HepG2 (cell line): ENCODE data around the gene DDRGK1. TPM values are rescaled to one million over a fixed set of nuclear protein-coding genes. Genes with fewer than 3 reads are reported as not detected.

Experiments
- ADNP ChIP-seq: sonication (generic); formaldehyde crosslinking; IDR thresholded peaks from 2 replicates; pipeline ENCODE4 v1.4.0; 2020; ENCODE audit warnings: missing genetic modification reagents
- ARNT2 ChIP-seq: sonication (generic); formaldehyde crosslinking; IDR thresholded peaks from 2 replicates; pipeline ENCODE4 v1.8.0; 2022; ENCODE audit warnings: mild to moderate bottlenecking, low read depth, missing genetic modification reagents, moderate library complexity
- ATAD3A ChIP-seq: sonication (generic); formaldehyde crosslinking; IDR thresholded peaks from 2 replicates; pipeline ENCODE4 v1.4.0; 2020; ENCODE audit warnings: missing genetic modification reagents
- BCL6 ChIP-seq: IDR thresholded peaks from 2 replicates; pipeline ENCODE4 v1.6.1; 2016; ENCODE audit warnings: missing genetic modification reagents, missing compliant biosample characterization
- CEBPG ChIP-seq: IDR thresholded peaks from 2 replicates; pipeline ENCODE4 v1.6.1; 2016
- DZIP1 ChIP-seq: sonication (generic); formaldehyde crosslinking; IDR thresholded peaks from 2 replicates; pipeline ENCODE4 v1.5.0; 2020; ENCODE audit warnings: mild to moderate bottlenecking, missing genetic modification reagents
- HCFC1 ChIP-seq: fragments of 150-350 bp; IDR thresholded peaks from 2 replicates; pipeline ENCODE4 v1.6.1; 2014; ENCODE audit warnings: low read depth, low read length
- IKZF1 ChIP-seq: fragments of 450-650 bp; IDR thresholded peaks from 2 replicates; pipeline ENCODE4 v1.7.1; 2016
- KLF15 ChIP-seq: sonication (generic); formaldehyde crosslinking; IDR thresholded peaks from 2 replicates; pipeline ENCODE4 v1.8.1; 2023; ENCODE audit warnings: borderline replicate concordance, mild to moderate bottlenecking, inconsistent platforms, missing genetic modification reagents, mixed read lengths
- MXD1 ChIP-seq: sonication (generic); formaldehyde crosslinking; IDR thresholded peaks from 2 replicates; pipeline ENCODE4 v1.4.0; 2020; ENCODE audit warnings: mild to moderate bottlenecking, missing genetic modification reagents
- SATB2 ChIP-seq: sonication (generic); formaldehyde crosslinking; IDR thresholded peaks from 2 replicates; pipeline ENCODE4 v1.5.0; 2020; ENCODE audit warnings: missing genetic modification reagents
- ZBTB20 ChIP-seq: sonication (generic); formaldehyde crosslinking; IDR thresholded peaks from 2 replicates; pipeline ENCODE4 v1.8.1; 2023; ENCODE audit warnings: missing genetic modification reagents, low read depth, mild to moderate bottlenecking, borderline replicate concordance
- ZMAT3 ChIP-seq: sonication (generic); formaldehyde crosslinking; conservative IDR thresholded peaks from 2 replicates; pipeline ENCODE4 v1.7.0; 2021; ENCODE audit warnings: missing genetic modification reagents
- ZNF10 ChIP-seq: sonication (generic); formaldehyde crosslinking; IDR thresholded peaks from 2 replicates; pipeline ENCODE4 v1.4.0; 2020; ENCODE audit warnings: mild to moderate bottlenecking, low read depth, missing genetic modification reagents, borderline replicate concordance
- ZNF24 ChIP-seq: fragments of 450-650 bp; IDR thresholded peaks from 2 replicates; pipeline ENCODE4 v1.6.1; 2017; ENCODE audit warnings: antibody characterized with exemption, mild to moderate bottlenecking
- ZNF430 ChIP-seq: sonication (generic); formaldehyde crosslinking; IDR thresholded peaks from 2 replicates; pipeline ENCODE4 v1.9.0; 2021; ENCODE audit warnings: mild to moderate bottlenecking, missing genetic modification reagents
- ZNF510 ChIP-seq: sonication (generic); formaldehyde crosslinking; IDR thresholded peaks from 2 replicates; pipeline ENCODE4 v1.4.0; 2020; ENCODE audit warnings: low read depth, mild to moderate bottlenecking, missing genetic modification reagents
- ZNF713 ChIP-seq: sonication (generic); formaldehyde crosslinking; IDR thresholded peaks from 2 replicates; pipeline ENCODE4 v1.4.0; 2020; ENCODE audit warnings: mild to moderate bottlenecking, missing genetic modification reagents
- polyA plus RNA-seq, 8 experiments: library from polyadenylated mRNA; depleted of rRNA in 3 of 8; stranded (reverse) in 7 of 8; unstranded in 1 of 8; fragments of >200 nt; fragmentation: Illumina TruSeq in 4 of 8; extraction: Trizol in 4 of 8; gene quantifications; 2 replicates each; pipeline versions ENCODE4 v1.2.1 to v1.2.3, GENCODE V29; 2011 to 2016; ENCODE audit warnings: low read depth in 4 of 8, missing spikeins in 1 of 8, mixed read lengths in 1 of 8; ENCODE audit not compliant: insufficient read depth in 1 of 8
- total RNA-seq, 5 experiments: library from RNA; depleted of rRNA; stranded (reverse); fragments of >200 nt; fragmentation: Illumina TruSeq; extraction: Trizol; gene quantifications; 2 replicates each; pipeline ENCODE4 v1.2.3, GENCODE V29; 2016; ENCODE audit warnings: low read depth in 1 of 5
- TF ChIP-seq, protein P1 (sequence below): sonication (generic); formaldehyde crosslinking; IDR thresholded peaks from 2 replicates; pipeline ENCODE4 v1.5.0; 2020; ENCODE audit warnings: mild to moderate bottlenecking, missing genetic modification reagents, borderline replicate concordance
- TF ChIP-seq, protein P2 (sequence below): IDR thresholded peaks from 2 replicates; pipeline ENCODE4 v1.6.1; 2016; ENCODE audit warnings: control low read depth
- TF ChIP-seq, protein P3 (sequence below): sonication (generic); formaldehyde crosslinking; IDR thresholded peaks from 2 replicates; pipeline ENCODE4 v1.8.0; 2022; ENCODE audit warnings: mild to moderate bottlenecking, missing genetic modification reagents, moderate library complexity

The DDRGK1 gene
- total and polyA plus RNA-seq, 2 of the 13 experiments (the other 11 are each of a cell fraction or from before 2014, with no cell fraction given) = 96.7 to 149 TPM

DNA sequence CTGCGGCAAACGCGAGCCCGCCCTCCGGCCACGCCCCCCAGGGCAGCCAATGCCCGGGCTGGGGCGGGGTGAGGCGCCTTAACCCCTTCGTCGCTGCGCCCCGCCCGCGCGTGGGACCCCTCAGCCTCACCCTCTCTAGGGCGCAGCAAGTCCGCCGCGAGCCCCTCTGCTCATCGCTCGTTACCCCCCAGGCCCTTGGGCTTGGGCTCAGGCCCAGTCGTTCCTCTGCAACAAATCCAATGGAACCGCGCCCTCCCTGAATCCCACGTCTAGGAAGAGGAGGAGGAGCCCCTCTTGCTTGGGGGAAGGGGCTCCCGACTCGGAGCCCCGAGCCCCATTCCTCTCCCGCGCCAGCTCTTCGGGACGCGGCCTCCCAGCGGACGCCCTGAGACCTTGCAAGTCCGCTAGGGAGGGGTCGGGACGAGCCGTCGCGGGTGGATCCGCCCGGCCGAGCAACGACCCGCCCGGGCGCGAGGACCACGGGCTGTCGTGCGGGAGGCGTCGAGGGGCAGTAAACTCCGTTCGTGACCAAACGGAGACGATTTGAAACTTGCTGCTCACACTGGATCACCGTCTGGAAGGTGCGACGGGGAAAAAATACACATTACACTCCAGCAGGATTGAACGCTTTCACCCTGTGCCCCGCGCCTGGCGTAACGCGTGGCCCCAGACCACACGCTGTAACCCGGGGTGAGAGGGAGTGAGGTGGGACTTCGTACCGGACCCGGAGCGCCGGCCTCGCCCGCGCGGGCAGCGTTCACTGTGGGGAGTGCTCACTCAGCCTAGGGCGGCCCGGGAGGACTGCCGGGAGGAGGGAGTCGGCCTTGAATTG is 30.7 kb downstream of the DDRGK1 start (continued):
- TF ChIP-seq, protein P1, sequence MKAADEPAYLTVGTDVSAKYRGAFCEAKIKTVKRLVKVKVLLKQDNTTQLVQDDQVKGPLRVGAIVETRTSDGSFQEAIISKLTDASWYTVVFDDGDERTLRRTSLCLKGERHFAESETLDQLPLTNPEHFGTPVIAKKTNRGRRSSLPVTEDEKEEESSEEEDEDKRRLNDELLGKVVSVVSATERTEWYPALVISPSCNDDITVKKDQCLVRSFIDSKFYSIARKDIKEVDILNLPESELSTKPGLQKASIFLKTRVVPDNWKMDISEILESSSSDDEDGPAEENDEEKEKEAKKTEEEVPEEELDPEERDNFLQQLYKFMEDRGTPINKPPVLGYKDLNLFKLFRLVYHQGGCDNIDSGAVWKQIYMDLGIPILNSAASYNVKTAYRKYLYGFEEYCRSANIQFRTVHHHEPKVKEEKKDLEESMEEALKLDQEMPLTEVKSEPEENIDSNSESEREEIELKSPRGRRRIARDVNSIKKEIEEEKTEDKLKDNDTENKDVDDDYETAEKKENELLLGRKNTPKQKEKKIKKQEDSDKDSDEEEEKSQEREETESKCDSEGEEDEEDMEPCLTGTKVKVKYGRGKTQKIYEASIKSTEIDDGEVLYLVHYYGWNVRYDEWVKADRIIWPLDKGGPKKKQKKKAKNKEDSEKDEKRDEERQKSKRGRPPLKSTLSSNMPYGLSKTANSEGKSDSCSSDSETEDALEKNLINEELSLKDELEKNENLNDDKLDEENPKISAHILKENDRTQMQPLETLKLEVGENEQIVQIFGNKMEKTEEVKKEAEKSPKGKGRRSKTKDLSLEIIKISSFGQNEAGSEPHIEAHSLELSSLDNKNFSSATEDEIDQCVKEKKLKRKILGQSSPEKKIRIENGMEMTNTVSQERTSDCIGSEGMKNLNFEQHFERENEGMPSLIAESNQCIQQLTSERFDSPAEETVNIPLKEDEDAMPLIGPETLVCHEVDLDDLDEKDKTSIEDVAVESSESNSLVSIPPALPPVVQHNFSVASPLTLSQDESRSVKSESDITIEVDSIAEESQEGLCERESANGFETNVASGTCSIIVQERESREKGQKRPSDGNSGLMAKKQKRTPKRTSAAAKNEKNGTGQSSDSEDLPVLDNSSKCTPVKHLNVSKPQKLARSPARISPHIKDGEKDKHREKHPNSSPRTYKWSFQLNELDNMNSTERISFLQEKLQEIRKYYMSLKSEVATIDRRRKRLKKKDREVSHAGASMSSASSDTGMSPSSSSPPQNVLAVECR = peak; percentile 82
- no peak for TF ChIP-seq CEBPG (CRISPR knock-in tag)
- peak; percentile 86; the same call in 1 of the 2 replicates for TF ChIP-seq ZMAT3 (CRISPR knock-in tag)
- TF ChIP-seq IKZF1 = no peak
- TF ChIP-seq ZBTB20 = peak; percentile 94
- no peak for TF ChIP-seq HCFC1
- TF ChIP-seq ZNF10 (CRISPR knock-in tag) = 0 out of 2 replicates have a peak, but pooled peaks have one; percentile 65
- TF ChIP-seq, protein P2, sequence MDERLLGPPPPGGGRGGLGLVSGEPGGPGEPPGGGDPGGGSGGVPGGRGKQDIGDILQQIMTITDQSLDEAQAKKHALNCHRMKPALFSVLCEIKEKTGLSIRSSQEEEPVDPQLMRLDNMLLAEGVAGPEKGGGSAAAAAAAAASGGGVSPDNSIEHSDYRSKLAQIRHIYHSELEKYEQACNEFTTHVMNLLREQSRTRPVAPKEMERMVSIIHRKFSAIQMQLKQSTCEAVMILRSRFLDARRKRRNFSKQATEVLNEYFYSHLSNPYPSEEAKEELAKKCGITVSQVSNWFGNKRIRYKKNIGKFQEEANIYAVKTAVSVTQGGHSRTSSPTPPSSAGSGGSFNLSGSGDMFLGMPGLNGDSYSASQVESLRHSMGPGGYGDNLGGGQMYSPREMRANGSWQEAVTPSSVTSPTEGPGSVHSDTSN (CRISPR knock-in tag) = no peak
- peak; percentile 97 for TF ChIP-seq DZIP1 (CRISPR knock-in tag)
- peak; percentile 86; the same call in 1 of the 2 replicates for TF ChIP-seq MXD1
- TF ChIP-seq ZNF510 (CRISPR knock-in tag) = no peak; the same call in none of the 2 replicates
- TF ChIP-seq ARNT2 (CRISPR knock-in tag) = no peak; the same call in 1 of the 2 replicates
- peak; percentile 36; the same call in 1 of the 2 replicates for TF ChIP-seq ADNP
- peak; percentile 50 for TF ChIP-seq BCL6 (CRISPR knock-in tag)
- TF ChIP-seq KLF15 (CRISPR knock-in tag) = peak; percentile 98
- TF ChIP-seq ZNF713 (CRISPR knock-in tag) = no peak; the same call in 1 of the 2 replicates
- TF ChIP-seq ZNF24 = no peak; the same call in 1 of the 2 replicates
- no peak for TF ChIP-seq ATAD3A (CRISPR knock-in tag)
- 0 out of 2 replicates have a peak, but pooled peaks have one; percentile 53 for TF ChIP-seq SATB2 (CRISPR knock-in tag)
- TF ChIP-seq ZNF430 (CRISPR knock-in tag) = peak; percentile 97
- TF ChIP-seq, protein P3, sequence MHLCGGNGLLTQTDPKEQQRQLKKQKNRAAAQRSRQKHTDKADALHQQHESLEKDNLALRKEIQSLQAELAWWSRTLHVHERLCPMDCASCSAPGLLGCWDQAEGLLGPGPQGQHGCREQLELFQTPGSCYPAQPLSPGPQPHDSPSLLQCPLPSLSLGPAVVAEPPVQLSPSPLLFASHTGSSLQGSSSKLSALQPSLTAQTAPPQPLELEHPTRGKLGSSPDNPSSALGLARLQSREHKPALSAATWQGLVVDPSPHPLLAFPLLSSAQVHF = no peak
